Measurements from ENCODE around the gene CUL7. TPM values are rescaled to one million over a fixed set of nuclear protein-coding genes. Genes with fewer than 3 reads are reported as not detected.

Gene CUL7
- polyA plus RNA-seq, 1 donor from 2014 or later: 25.7 TPM

GRCh38 chr6:43047998-43048397, 5.7 kb downstream of the CUL7 start:
- H3K4me2 ChIP-seq (ENCODE audit: low read length): no peak overlapping the region
- no peaks in the 10 kb centered on the region for H3K9me2 ChIP-seq (ENCODE audit: insufficient read depth, low read length)
- H3K4me3 ChIP-seq (ENCODE audit: low read length): no peak overlapping the region
- no peaks in the 10 kb centered on the region for H3K9me3 ChIP-seq (ENCODE audit: low read length)
- H2AFZ ChIP-seq (ENCODE audit: low read depth, low read length): no peak overlapping the region
- no peak overlapping the region for H3K9ac ChIP-seq (ENCODE audit: low read length)
- no peak for TF ChIP-seq REST (IDR thresholded peaks at IDR 0.05; ENCODE audit: borderline replicate concordance)
- no peak for TF ChIP-seq EZH2 (IDR thresholded peaks at IDR 0.05; ENCODE audit: borderline replicate concordance, insufficient read depth, low read length, poor library complexity, severe bottlenecking)
- TF ChIP-seq CTCF (IDR thresholded peaks at IDR 0.05; ENCODE audit: poor library complexity, severe bottlenecking): no peak
- no peak for TF ChIP-seq POLR2AphosphoS5 (IDR thresholded peaks at IDR 0.05)
- no peak for TF ChIP-seq SMC3 (conservative IDR thresholded peaks at IDR 0.05; ENCODE audit: poor library complexity)
- TF ChIP-seq RAD21 (conservative IDR thresholded peaks at IDR 0.05): no peak
- no peak for TF ChIP-seq TAF1 (IDR thresholded peaks at IDR 0.05; ENCODE audit: low read depth)
- TF ChIP-seq EP300 (conservative IDR thresholded peaks at IDR 0.05; ENCODE audit: poor library complexity, severe bottlenecking): no peak
- no peak for TF ChIP-seq MXI1 (conservative IDR thresholded peaks at IDR 0.05; ENCODE audit: poor library complexity, severe bottlenecking)
- H3K79me2 ChIP-seq (replicated peaks; ENCODE audit: insufficient read depth, low read length): no peaks in the 10 kb centered on the region
- H3K27me3 ChIP-seq (ENCODE audit: insufficient read depth, low read depth, low read length): no peaks in the 10 kb centered on the region
- H3K36me3 ChIP-seq (ENCODE audit: insufficient read depth, low read length): no peaks in the 10 kb centered on the region
- H3K27ac ChIP-seq (ENCODE audit: low read length): no peak overlapping the region
- no peaks in the 10 kb centered on the region for H4K20me1 ChIP-seq (ENCODE audit: insufficient read depth)
- no peaks in the 10 kb centered on the region for H3F3A ChIP-seq (ENCODE audit: insufficient read depth, low read length, poor library complexity, severe bottlenecking)

- no peaks in the 10 kb centered on the region for H3F3A ChIP-seq (ENCODE audit: insufficient read depth, low read length, poor library complexity, severe bottlenecking)
- H3K4me3 ChIP-seq (ENCODE audit: low read length): no peak overlapping the region
- TF ChIP-seq REST (IDR thresholded peaks at IDR 0.05; ENCODE audit: borderline replicate concordance): no peak
- no peak for TF ChIP-seq SMC3 (conservative IDR thresholded peaks at IDR 0.05; ENCODE audit: poor library complexity)
- TF ChIP-seq MXI1 (conservative IDR thresholded peaks at IDR 0.05; ENCODE audit: poor library complexity, severe bottlenecking): no peak
- no peak for TF ChIP-seq CTCF (IDR thresholded peaks at IDR 0.05; ENCODE audit: poor library complexity, severe bottlenecking)
- TF ChIP-seq POLR2AphosphoS5 (IDR thresholded peaks at IDR 0.05): no peak
- no peak for TF ChIP-seq EP300 (conservative IDR thresholded peaks at IDR 0.05; ENCODE audit: poor library complexity, severe bottlenecking)
- no peak for TF ChIP-seq RAD21 (conservative IDR thresholded peaks at IDR 0.05)
- no peak for TF ChIP-seq EZH2 (IDR thresholded peaks at IDR 0.05; ENCODE audit: borderline replicate concordance, insufficient read depth, low read length, poor library complexity, severe bottlenecking)
- no peak for TF ChIP-seq TAF1 (IDR thresholded peaks at IDR 0.05; ENCODE audit: low read depth)
- no peak overlapping the region for H3K9ac ChIP-seq (ENCODE audit: low read length)
- no peaks in the 10 kb centered on the region for H3K36me3 ChIP-seq (ENCODE audit: insufficient read depth, low read length)
- H4K20me1 ChIP-seq (ENCODE audit: insufficient read depth): no peaks in the 10 kb centered on the region
- no peaks in the 10 kb centered on the region for H3K27me3 ChIP-seq (ENCODE audit: insufficient read depth, low read depth, low read length)
- H3K9me3 ChIP-seq (ENCODE audit: low read length): no peaks in the 10 kb centered on the region
- no peaks in the 10 kb centered on the region for H3K9me2 ChIP-seq (ENCODE audit: insufficient read depth, low read length)
- no peak overlapping the region for H3K4me2 ChIP-seq (ENCODE audit: low read length)
- no peak overlapping the region for H2AFZ ChIP-seq (ENCODE audit: low read depth, low read length)
- no peaks in the 10 kb centered on the region for H3K79me2 ChIP-seq (replicated peaks; ENCODE audit: insufficient read depth, low read length)
- no peak overlapping the region for H3K27ac ChIP-seq (ENCODE audit: low read length)
Measured at GRCh38 chr6:43045371-43045930, 8.2 kb downstream of the CUL7 start.

Data from neural cell (in vitro differentiated cells).